Endometrial microvascular endothelial cells (primary cell): Measurements from ENCODE around the gene MEIS2. TPM values are rescaled to one million over a fixed set of nuclear protein-coding genes. Genes with fewer than 3 reads are reported as not detected.

Source experiments
- in situ Hi-C: cut with HindIII; loops from 2 replicates; pipeline ENCODE4 v1.10.0; 2017; ENCODE audit warnings: low sequenced_read_pairs, low pct_unique_long_range_greater_than_20kb; ENCODE audit errors: inconsistent ontology term
- total RNA-seq: library from RNA; depleted of rRNA; stranded (reverse); fragments of >200 nt; gene quantifications from one replicate; pipeline ENCODE4 v1.2.3, GENCODE V29; 2015; ENCODE audit errors: inconsistent ontology term

The MEIS2 gene
- total RNA-seq, 1 donor from 2014 or later: 40.9 TPM

- in situ Hi-C loops: loop anchor here (25.0 kb wide), 2 partner anchors 205 to 1345 kb away; partner anchors contain the start of gene DPH6
These were observed 217.7 kb downstream of the MEIS2 start for GRCh38 chr15:36882487-36883131.

DNA sequence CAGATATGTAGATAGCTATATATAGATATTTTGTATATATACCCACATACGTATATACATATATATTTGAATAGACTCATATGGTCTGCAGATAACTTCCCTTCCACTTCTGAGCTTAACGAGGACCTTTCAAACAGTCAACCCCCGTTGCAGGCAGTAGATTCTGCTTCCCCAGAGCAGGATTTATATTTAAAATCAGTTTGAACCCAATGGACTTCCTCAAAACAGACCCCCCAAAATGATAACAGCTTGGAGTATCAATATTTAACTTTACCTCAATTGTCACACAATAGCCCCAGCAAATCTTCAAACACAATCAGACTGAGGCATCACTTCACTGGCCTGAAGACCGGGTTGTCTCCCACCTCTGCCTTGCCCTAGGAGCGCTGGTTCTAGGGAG, 218.3 kb downstream of the MEIS2 start:
- in situ Hi-C loops: loop anchor here (25.0 kb wide), 2 partner anchors 205 to 1345 kb away; partner anchors contain the start of gene DPH6

GRCh38 chr15:36881516-36881915, 218.8 kb downstream of the MEIS2 start:
- in situ Hi-C loops: loop anchor here (25.0 kb wide), 2 partner anchors 206 to 1344 kb away; partner anchors contain the start of gene DPH6

- in situ Hi-C loops: loop anchor here (25.0 kb wide), 2 partner anchors 206 to 1344 kb away; partner anchors contain the start of gene DPH6
These were observed 219.4 kb downstream of the MEIS2 start for GRCh38 chr15:36880913-36881460.

DNA sequence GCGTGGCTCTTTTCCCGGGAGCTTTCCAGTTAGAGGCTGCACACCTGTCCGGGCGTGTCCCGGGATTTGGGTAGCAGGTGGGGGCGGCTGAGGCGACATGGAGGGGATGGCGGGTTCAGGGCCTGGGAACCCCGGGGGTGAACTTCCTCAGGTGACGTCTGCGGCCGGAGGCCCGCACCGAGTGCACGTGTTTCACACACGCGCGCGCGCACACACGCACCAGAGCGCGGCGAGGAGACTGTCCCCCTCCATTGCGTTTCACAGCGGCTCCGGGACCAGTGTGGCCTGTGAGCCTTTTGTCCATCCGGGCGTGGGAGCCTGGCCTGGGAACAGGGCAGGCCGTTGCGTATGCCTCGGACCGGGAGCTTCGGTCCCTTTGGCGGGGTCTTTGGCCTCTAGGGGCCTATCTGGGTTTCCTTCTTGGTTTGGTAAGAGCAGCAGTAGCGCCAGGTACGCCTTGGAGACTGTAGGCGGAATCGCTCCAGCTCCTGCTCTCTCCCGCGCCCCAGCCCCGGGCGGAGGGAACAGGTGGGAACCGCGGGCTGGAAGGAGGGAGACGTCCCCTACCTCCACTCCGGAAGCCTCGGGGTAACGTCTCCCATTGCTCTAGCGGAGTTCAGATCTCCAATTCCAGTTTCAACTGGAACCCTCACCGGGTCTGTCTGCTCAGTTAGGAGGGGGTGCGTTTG, 220.0 kb downstream of the MEIS2 start:
- in situ Hi-C loops: loop anchor here (25.0 kb wide), 2 partner anchors 207 to 1343 kb away; partner anchors contain the start of gene DPH6

- in situ Hi-C loops: loop anchor here (25.0 kb wide), 2 partner anchors 208 to 1342 kb away; partner anchors contain the start of gene DPH6
These were observed 220.7 kb downstream of the MEIS2 start for GRCh38 chr15:36879568-36880222.

DNA sequence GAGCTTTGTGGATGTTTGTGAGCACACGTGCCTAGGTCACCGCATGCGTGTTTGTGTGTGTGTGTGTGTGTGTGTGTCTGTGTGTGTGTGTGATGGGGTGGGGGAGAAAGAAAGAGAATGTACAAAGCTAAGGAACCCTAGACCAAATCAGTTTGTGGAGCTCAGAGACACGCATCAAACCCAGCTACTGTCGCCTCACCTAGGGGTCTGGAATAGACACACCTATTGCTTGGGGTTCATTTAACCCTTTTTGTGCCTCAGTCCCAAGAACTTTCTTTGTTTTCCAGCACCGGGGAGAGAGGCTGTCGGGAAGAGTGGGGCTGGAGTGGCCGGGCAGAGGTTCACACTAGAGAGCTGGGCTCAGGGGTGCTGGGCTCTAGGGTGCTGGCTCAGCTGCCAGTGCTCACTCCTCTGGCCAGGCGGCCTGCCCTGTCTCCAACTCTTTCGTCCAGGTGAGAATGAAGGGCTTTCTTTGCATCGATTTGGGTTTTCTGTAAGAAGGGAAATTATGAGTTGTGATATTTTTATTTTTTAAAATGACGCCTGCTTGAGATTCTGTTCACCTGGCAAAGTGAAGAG, 221.6 kb downstream of the MEIS2 start:
- in situ Hi-C loops: loop anchor here (25.0 kb wide), 2 partner anchors 209 to 1341 kb away; partner anchors contain the start of gene DPH6

GRCh38 chr15:36877796-36878683, 222.3 kb downstream of the MEIS2 start:
- in situ Hi-C loops: loop anchor here (25.0 kb wide), 2 partner anchors 209 to 1341 kb away; partner anchors contain the start of gene DPH6

DNA sequence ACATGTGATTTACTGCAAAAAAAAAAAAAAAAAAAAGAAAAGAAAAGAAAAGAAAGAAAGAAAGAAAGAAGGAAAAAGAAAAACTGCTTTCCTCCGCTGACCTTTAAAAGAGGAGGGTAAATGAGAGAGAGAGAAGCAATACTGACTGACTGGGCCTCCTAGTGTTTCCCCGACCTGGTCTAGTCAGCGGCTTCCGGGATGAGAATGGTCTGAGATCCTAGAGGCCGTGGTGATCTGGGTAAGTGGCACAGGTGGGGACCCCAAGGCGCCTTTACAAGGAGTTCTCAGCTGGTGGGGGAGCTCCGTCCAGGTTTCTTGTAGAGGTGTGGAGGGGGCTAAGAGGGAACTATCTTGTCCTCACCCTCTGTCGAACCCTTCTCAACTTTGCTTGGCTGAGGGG, 223.1 kb downstream of the MEIS2 start:
- in situ Hi-C loops: loop anchor here (25.0 kb wide), 2 partner anchors 210 to 1340 kb away; partner anchors contain the start of gene DPH6

DNA sequence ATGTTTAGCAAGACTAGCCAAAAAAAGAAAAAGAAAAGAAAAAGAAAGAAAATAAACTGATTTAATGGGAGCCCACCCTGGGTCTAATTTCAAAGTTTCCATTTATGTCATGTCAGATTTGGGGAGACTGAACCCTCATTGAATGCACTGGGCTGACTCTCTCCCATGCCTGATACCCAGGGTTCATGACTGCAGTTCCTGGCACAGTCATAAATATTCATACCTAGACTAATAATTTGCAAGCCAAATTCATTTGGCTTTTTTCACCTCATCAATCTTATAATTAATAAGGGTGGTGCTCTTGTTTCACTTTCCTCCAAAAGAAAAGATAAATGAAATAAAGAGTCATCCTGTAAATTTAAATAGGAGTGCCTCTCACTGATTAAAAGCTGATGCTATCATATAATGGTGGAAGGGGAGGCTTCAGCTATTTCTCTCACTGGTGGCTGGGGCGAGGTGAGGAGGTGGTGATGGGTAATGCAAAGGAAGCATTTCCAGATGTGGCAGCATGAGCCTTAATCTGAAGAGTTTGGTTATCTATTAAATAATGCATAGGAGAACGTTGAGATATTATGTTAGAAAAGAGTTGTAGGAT, 224.5 kb downstream of the MEIS2 start:
- in situ Hi-C loops: loop anchor here (25.0 kb wide), 2 partner anchors 211 to 1339 kb away; partner anchors contain the start of gene DPH6

DNA sequence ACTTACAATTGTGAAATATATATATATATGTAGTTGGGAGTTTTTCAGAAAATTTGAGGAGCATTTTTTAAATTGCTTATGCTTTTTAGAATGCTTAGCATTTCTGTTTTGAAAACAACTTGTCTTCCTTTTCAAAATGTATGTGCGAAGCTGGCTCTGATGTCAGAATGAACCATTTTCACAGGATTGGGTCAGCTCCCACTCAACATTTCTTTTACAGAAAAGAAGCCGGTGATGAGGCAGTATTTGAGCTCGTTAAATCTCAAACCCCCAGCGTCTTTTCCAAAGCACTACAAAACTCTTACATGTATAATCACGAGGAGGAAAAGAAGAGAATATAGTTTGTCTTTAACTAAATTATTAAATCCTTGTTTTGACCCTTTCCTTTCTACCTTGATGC, 225.4 kb downstream of the MEIS2 start:
- in situ Hi-C loops: loop anchor here (25.0 kb wide), 2 partner anchors 212 to 1338 kb away; partner anchors contain the start of gene DPH6

GRCh38 chr15:36867436-36867835, 232.9 kb downstream of the MEIS2 start:
- in situ Hi-C loops: no loop called here

- in situ Hi-C loops: no loop called here
These were observed 233.5 kb downstream of the MEIS2 start for GRCh38 chr15:36866896-36867295.

DNA sequence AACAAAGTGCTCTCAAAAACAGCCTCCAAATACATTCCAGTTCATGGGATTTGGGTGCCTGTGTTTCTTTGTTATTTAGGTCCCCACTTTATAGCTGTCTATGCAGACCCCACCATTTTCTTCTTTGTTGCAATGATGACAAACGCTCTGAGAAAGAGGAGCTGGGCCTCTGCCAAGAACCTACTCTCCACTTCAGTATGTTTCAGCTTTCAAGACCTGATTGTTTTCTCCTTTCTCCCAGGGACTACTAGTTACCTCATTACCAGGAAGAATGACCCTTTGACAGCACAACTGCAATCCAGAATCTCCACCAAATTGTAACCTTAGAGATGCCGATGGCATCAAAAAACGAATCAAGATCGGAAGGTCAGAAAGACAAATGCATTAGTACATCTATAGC, 236.8 kb downstream of the MEIS2 start:
- in situ Hi-C loops: no loop called here

GRCh38 chr15:36860792-36861191, 239.6 kb downstream of the MEIS2 start:
- in situ Hi-C loops: no loop called here

DNA sequence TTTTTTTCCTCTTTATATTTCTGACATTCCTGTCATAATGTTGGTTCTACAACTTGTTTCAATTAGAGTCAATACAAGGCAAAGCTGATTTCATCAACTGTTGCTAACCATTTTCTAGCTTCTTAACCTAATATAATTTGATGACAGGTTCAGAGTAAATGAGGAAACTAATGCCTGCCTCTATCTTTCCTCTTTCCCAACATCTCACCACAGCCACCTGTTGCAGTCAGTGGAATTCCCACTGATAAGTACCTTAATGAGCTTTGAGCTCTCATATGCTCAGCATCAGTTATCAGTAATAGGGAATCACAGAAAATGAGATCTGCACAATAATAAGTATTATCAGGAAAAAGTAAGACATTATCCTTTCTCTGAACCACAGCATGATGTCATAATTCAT, 241.9 kb downstream of the MEIS2 start:
- in situ Hi-C loops: no loop called here

DNA sequence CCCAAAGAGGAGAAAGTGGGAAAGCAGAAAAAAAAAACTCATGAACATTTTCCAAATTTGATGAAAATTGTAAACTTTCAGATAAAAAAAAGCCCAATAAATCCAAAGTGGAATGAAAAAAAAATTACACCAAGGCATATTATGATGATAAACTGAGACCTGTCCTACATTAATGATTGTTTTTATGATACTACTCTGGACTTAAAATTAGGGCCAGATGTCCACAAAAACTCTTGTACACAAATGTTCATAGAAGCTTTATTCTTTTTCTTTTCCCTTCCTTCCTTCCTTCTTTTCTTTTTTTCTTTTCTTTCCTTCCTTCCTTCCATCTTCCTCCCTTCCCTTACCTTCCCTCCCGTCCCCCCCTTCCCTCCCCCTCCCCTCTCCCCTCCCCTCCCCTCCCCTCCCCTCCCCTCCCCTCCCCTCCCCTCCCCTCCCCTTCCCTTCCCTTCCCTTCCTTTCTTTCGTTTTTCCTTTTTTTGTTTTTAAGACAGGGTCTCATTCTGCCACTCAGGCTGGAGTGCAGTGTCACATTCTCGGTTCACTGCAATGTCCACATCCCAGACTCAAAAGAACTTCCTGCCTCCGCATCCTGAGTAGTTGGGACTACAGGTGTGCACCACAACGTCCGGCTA, 243.9 kb downstream of the MEIS2 start:
- in situ Hi-C loops: no loop called here
